IMR-90 (cell line): ENCODE data around the gene NPHP4. TPM values are rescaled to one million over a fixed set of nuclear protein-coding genes. Genes with fewer than 3 reads are reported as not detected.
A peak's percentile ranks its signal among the peaks of the same experiment; 100 is the strongest.

Source experiments
- ATAC-seq: fragments of 200-7000 bp; cut with Tn5 transposase; 2 replicates; pipeline ENCODE4 v1.9.1; 2020; ENCODE audit warnings: low read depth, mild to moderate bottlenecking, moderate library complexity
- BruUV-seq: library from RNA; stranded (reverse); fragments of 400-500 nt; replicated peaks from 2 replicates; lab custom pipeline; 2021; lab: Mats Ljungman, UMichigan
- CTCF ChIA-PET: fragments of 300-600 bp; formaldehyde crosslinking; extraction: SDS; loops from one replicate; lab custom pipeline; 2021; ENCODE audit warnings: antibody characterized with exemption; lab: Yijun Ruan, JAX
- POLR2A ChIA-PET: fragments of 300-600 bp; sonication (Branson Sonifier 250); formaldehyde crosslinking; loops from one replicate; lab custom pipeline; 2022; ENCODE audit warnings: antibody characterized with exemption; ENCODE audit not compliant: unreplicated experiment; lab: Charles Lee
- DNase-seq: peaks from one replicate; pipeline ENCODE4 v3.0.0; 2013
- H2AFZ ChIP-seq: replicated peaks from 2 replicates; pipeline ENCODE3; 2013; ENCODE audit warnings: low read length, mild to moderate bottlenecking; ENCODE audit not compliant: poor library complexity
- H2AK5ac ChIP-seq: 2 replicates; pipeline ENCODE4 v1.6.1; 2013; ENCODE audit warnings: low read depth, low read length, inconsistent platforms
- H2AK9ac ChIP-seq: replicated peaks from 2 replicates; pipeline ENCODE3; 2013; ENCODE audit warnings: mild to moderate bottlenecking, low read depth, low read length, moderate library complexity; ENCODE audit not compliant: poor library complexity
- H2BK120ac ChIP-seq: 2 replicates; pipeline ENCODE4 v1.6.1; 2013; ENCODE audit warnings: low read depth, low read length, inconsistent platforms
- H2BK15ac ChIP-seq: 3 replicates; pipeline ENCODE4 v1.6.1; 2013; ENCODE audit warnings: low read depth, low read length, inconsistent platforms
- H2BK20ac ChIP-seq: 2 replicates; pipeline ENCODE4 v1.6.1; 2013; ENCODE audit warnings: low read depth, mild to moderate bottlenecking, inconsistent platforms, low read length, moderate library complexity
- H2BK5ac ChIP-seq: 2 replicates; pipeline ENCODE4 v1.6.1; 2013; ENCODE audit warnings: mild to moderate bottlenecking, low read depth, low read length, inconsistent platforms; ENCODE audit not compliant: poor library complexity, severe bottlenecking
- H3K14ac ChIP-seq: replicated peaks from 2 replicates; pipeline ENCODE4 v1.6.1; 2013; ENCODE audit warnings: low read depth, low read length, inconsistent platforms
- H3K18ac ChIP-seq: 2 replicates; pipeline ENCODE4 v1.6.1; 2013; ENCODE audit warnings: low read depth, low read length, control low read depth
- H3K23ac ChIP-seq: 2 replicates; pipeline ENCODE4 v1.6.1; 2013; ENCODE audit warnings: low read depth, low read length, inconsistent platforms
- H3K27ac ChIP-seq: 2 replicates; pipeline ENCODE4 v1.5.1; 2013; ENCODE audit warnings: mild to moderate bottlenecking, control low read depth, low read length; ENCODE audit not compliant: insufficient read depth
- H3K27me3 ChIP-seq: 2 replicates; pipeline ENCODE4 v1.6.1; 2013; ENCODE audit warnings: low read length; ENCODE audit not compliant: control insufficient read depth, insufficient read depth
- H3K36me3 ChIP-seq: 2 replicates; pipeline ENCODE4 v1.6.1; 2013; ENCODE audit warnings: low read length, mixed read lengths; ENCODE audit not compliant: control insufficient read depth, insufficient read depth
- H3K4ac ChIP-seq: 2 replicates; pipeline ENCODE4 v1.6.1; 2013; ENCODE audit warnings: low read depth, low read length, inconsistent platforms
- H3K4me1 ChIP-seq: 2 replicates; pipeline ENCODE4 v1.6.1; 2013; ENCODE audit warnings: low read length, mixed read lengths; ENCODE audit not compliant: control insufficient read depth, insufficient read depth
- H3K4me2 ChIP-seq: 2 replicates; pipeline ENCODE4 v1.6.1; 2013; ENCODE audit warnings: low read depth, mild to moderate bottlenecking, control low read depth, low read length, moderate library complexity
- H3K4me3 ChIP-seq: 2 replicates; pipeline ENCODE4 v1.5.1; 2013; ENCODE audit warnings: low read depth, mild to moderate bottlenecking, control low read depth, low read length, moderate library complexity; ENCODE audit not compliant: insufficient read depth
- H3K56ac ChIP-seq: 2 replicates; pipeline ENCODE4 v1.6.1; 2013; ENCODE audit warnings: low read length, inconsistent platforms; ENCODE audit not compliant: insufficient read depth; ENCODE audit errors: extremely low read depth
- H3K79me1 ChIP-seq, 2 experiments: 2 replicates each; pipeline ENCODE4 v1.6.1; 2013; ENCODE audit warnings: low read length in 2 of 2, inconsistent platforms in 1 of 2, low read depth in 1 of 2
- H3K9ac ChIP-seq: 2 replicates; pipeline ENCODE4 v1.6.1; 2013; ENCODE audit warnings: low read depth, low read length, control low read depth
- H3K9me1 ChIP-seq: 2 replicates; pipeline ENCODE4 v1.6.1; 2013; ENCODE audit warnings: low read length, inconsistent platforms; ENCODE audit not compliant: insufficient read depth
- H3K9me3 ChIP-seq: 2 replicates; pipeline ENCODE4 v1.6.1; 2013; ENCODE audit warnings: low read length; ENCODE audit not compliant: control insufficient read depth, insufficient read depth
- H4K20me1 ChIP-seq: 2 replicates; pipeline ENCODE4 v1.6.1; 2013; ENCODE audit warnings: low read length, inconsistent platforms; ENCODE audit not compliant: insufficient read depth
- H4K5ac ChIP-seq: 2 replicates; pipeline ENCODE4 v1.6.1; 2013; ENCODE audit warnings: mild to moderate bottlenecking, low read depth, low read length, control low read depth
- H4K8ac ChIP-seq, 2 experiments: 2 replicates each; pipeline ENCODE4 v1.6.1; 2013; ENCODE audit warnings: low read depth in 2 of 2, low read length in 2 of 2, control low read depth in 1 of 2, inconsistent platforms in 1 of 2
- H4K91ac ChIP-seq: 2 replicates; pipeline ENCODE4 v1.6.1; 2013; ENCODE audit warnings: low read depth, low read length, inconsistent platforms; ENCODE audit not compliant: insufficient read depth
- CHD1 ChIP-seq: IDR thresholded peaks from 2 replicates; pipeline ENCODE4 v1.6.1; 2012; ENCODE audit warnings: low read depth, low read length, improper control_type of control experiment
- FOS ChIP-seq: fragments of 150-350 bp; IDR thresholded peaks from 2 replicates; pipeline ENCODE4 v1.6.1; 2016; ENCODE audit warnings: low read depth, low read length
- MAFK ChIP-seq: IDR thresholded peaks from 2 replicates; pipeline ENCODE4 v1.6.1; 2012; ENCODE audit warnings: low read depth, low read length, improper control_type of control experiment
- MAZ ChIP-seq: IDR thresholded peaks from 2 replicates; pipeline ENCODE4 v1.6.1; 2012; ENCODE audit warnings: low read depth, mild to moderate bottlenecking, low read length, improper control_type of control experiment, moderate library complexity, borderline replicate concordance
- NFE2L2 ChIP-seq: fragments of 150-350 bp; IDR thresholded peaks from 2 replicates; pipeline ENCODE4 v1.6.1; 2016; ENCODE audit warnings: low read depth, mild to moderate bottlenecking, low read length
- RFX5 ChIP-seq: IDR thresholded peaks from 2 replicates; pipeline ENCODE4 v1.8.0; 2012; ENCODE audit warnings: low read depth, mild to moderate bottlenecking, low read length, moderate library complexity
- SMC3 ChIP-seq: fragments of 150-350 bp; IDR thresholded peaks from 2 replicates; pipeline ENCODE4 v1.6.1; 2016; ENCODE audit warnings: low read depth, mild to moderate bottlenecking, antibody characterized with exemption, low read length, moderate library complexity
- WGBS, 2 experiments: methylation state at CpG; one replicate each; pipeline versions ENCODE4 v1.1.5 to v1.1.7; 2013; ENCODE audit warnings: missing lambda C conversion rate in 2 of 2; ENCODE audit not compliant: insufficient read length in 1 of 2; ENCODE audit errors: extremely low coverage in 2 of 2; 5-methylcytosine and 5-hydroxymethylcytosine counted together
- dilution Hi-C: fragments of 300-500 bp; cut with HindIII; formaldehyde crosslinking; loops from one replicate; pipeline ENCODE4 v1.14.3; 2018; ENCODE audit warnings: low sequenced_read_pairs; ENCODE audit not compliant: unreplicated experiment
- in situ Hi-C: fragments of 300-500 bp; cut with MboI; formaldehyde crosslinking; loops from 3 replicates; pipeline ENCODE4 v1.14.3; 2019; ENCODE audit warnings: low sequenced_read_pairs, inconsistent platforms, mixed read lengths
- intact Hi-C: fragments of 100-400 bp; cut with micrococcal nuclease; formaldehyde crosslinking; loops from 2 replicates; pipeline ENCODE4 v1.10.0; 2022
- polyA plus RNA-seq, 3 experiments: library from polyadenylated mRNA; depleted of rRNA; stranded (reverse); fragments of >200 nt; gene quantifications; 2 replicates each; pipeline ENCODE4 v1.2.3, GENCODE V29; 2012; ENCODE audit warnings: low replicate concordance in 1 of 3
- total RNA-seq: library from RNA; depleted of rRNA; stranded (reverse); fragments of >200 nt; gene quantifications from 2 replicates; pipeline ENCODE4 v1.2.3, GENCODE V29; 2012
- TF ChIP-seq, protein P1 (sequence below): fragments of 150-350 bp; IDR thresholded peaks from 2 replicates; pipeline ENCODE4 v1.6.1; 2016; ENCODE audit warnings: low read depth, mild to moderate bottlenecking, low read length, moderate library complexity, borderline replicate concordance

Gene NPHP4
- total and polyA plus RNA-seq, 2 of the 4 experiments (the other 2 are of a cell fraction), result 2.0 to 5.5 TPM

DNA sequence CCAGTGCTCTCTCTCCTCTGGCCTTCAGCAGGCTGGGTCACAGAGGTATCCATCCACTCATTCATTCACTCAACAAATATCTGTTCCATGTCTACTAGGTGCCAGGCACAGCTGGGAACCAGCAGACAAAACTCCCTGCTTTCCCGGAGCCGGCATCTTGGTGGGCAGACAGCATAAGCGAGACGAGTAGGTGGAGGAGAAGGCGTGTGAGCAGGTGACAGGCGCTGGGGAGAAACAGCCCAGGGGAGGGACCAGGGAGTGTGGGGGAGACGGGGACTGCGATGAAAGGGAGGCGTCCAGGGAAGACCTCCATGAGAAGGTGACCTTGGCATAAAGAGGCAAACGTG, 42.5 kb upstream of the NPHP4 start:
- Histone ChIP-seq H2AK5ac (no peak overlapping the region), H3K4me1 (no peaks in the 10 kb centered on the region), H2AK9ac (no peak overlapping the region), H3K4me2 (no peak overlapping the region), H3K56ac (no peak overlapping the region), H3K27me3 (peaks cover 3% of the 10 kb centered on the region; the same call in 1 of the 2 replicates), H3K23ac (no peak overlapping the region), H3K4ac (no peak overlapping the region), H4K20me1 (no peaks in the 10 kb centered on the region), H2BK5ac (no peak overlapping the region), H2AFZ (peak overlapping the region; percentile 66), H3K9ac (no peak overlapping the region), H3K14ac (no peak overlapping the region), H3K9me1 (peaks cover 4% of the 10 kb centered on the region), H3K4me3 (no peak overlapping the region), H2BK20ac (no peak overlapping the region), H2BK120ac (no peak overlapping the region), H3K79me1 (no peaks in the 10 kb centered on the region), H4K91ac (no peak overlapping the region), H3K36me3 (no peaks in the 10 kb centered on the region), H2BK15ac (no peak overlapping the region), H3K27ac (no peak overlapping the region), H4K5ac (no peak overlapping the region), H3K9me3 (no peaks in the 10 kb centered on the region), H3K18ac (no peak overlapping the region), H4K8ac (no peak overlapping the region)
- WGBS, 2 experiments, result 53% methylated on average over 10 of the region's 10 CpGs; no CpG with 5 or more reads in 1 of the 2 experiments
- dilution Hi-C loops, result no loop called here
- POLR2A ChIA-PET, result no interaction called here
- in situ Hi-C loops, result no loop called here
- TF ChIP-seq MAFK (no peak), CHD1 (no peak), NFE2L2 (no peak), RFX5 (no peak), MAZ (no peak), FOS (no peak), SMC3 (no peak)
- TF ChIP-seq, protein P1, sequence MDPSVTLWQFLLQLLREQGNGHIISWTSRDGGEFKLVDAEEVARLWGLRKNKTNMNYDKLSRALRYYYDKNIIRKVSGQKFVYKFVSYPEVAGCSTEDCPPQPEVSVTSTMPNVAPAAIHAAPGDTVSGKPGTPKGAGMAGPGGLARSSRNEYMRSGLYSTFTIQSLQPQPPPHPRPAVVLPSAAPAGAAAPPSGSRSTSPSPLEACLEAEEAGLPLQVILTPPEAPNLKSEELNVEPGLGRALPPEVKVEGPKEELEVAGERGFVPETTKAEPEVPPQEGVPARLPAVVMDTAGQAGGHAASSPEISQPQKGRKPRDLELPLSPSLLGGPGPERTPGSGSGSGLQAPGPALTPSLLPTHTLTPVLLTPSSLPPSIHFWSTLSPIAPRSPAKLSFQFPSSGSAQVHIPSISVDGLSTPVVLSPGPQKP, result no peak
- ATAC-seq, result no peak
- BruUV-seq, result no TSS peak
- intact Hi-C loops, result no loop called here
- CTCF ChIA-PET, result interaction anchor here (0.6 to 1.6 kb wide), 5 partner anchors 8 to 39 kb away, joined by 3 to 5 read pairs (median 4); no protein-coding TSS in a partner anchor
- no peak for DNase-seq
